A549 (cell line): ENCODE results near the gene ANAPC13. TPM values are rescaled to one million over a fixed set of nuclear protein-coding genes. Genes with fewer than 3 reads are reported as not detected.

Experiments used
- ATAC-seq, 2 experiments: fragments of 200-7000 bp in 1 of 2; fragments of >200 bp in 1 of 2; cut with Nextera tagmentation in 1 of 2; cut with Tn5 transposase in 1 of 2; 3 replicates each; pipeline versions ENCODE4 v1.8.0 to v1.9.1; 2018 to 2020; ENCODE audit warnings: mild to moderate bottlenecking in 1 of 2, moderate library complexity in 1 of 2
- CTCF ChIA-PET: fragments of 300-600 bp; sonication (Branson Sonifier 250); formaldehyde crosslinking; extraction: SDS; loops from one replicate; lab custom pipeline; 2021; ENCODE audit warnings: antibody characterized with exemption, inconsistent platforms; lab: Yijun Ruan, JAX
- POLR2A ChIA-PET: fragments of 350-600 bp; formaldehyde crosslinking; extraction: SDS; loops from one replicate; lab custom pipeline; 2021; ENCODE audit warnings: antibody characterized with exemption, inconsistent platforms; lab: Yijun Ruan, JAX
- DNase-seq, 2 experiments: peaks; one replicate each; pipeline versions ENCODE4 v3.0.0 to v3.0.0-alpha.2; 2011 to 2016; ENCODE audit warnings: low read depth in 1 of 2, low spot score in 1 of 2
- FAIRE-seq: peaks from 2 replicates; lab custom pipeline; 2011; peaks lifted over from hg19 to GRCh38; lab: Jason Lieb, UNC
- H3K27ac ChIP-seq, 2 experiments: fragments of >200 bp; sonication (Bioruptor Twin); formaldehyde crosslinking; 3 replicates each; pipeline ENCODE4 v1.5.1; 2016 to 2017
- H3K4me1 ChIP-seq: fragments of >200 bp; sonication (Bioruptor Twin); formaldehyde crosslinking; 3 replicates; pipeline ENCODE4 v1.6.1; 2016
- H3K4me2 ChIP-seq: fragments of >200 bp; sonication (Bioruptor Twin); formaldehyde crosslinking; 3 replicates; pipeline ENCODE4 v1.6.1; 2016
- H3K4me3 ChIP-seq: fragments of >200 bp; sonication (Bioruptor Twin); formaldehyde crosslinking; 3 replicates; pipeline ENCODE4 v1.5.1; 2016
- H3K9me3 ChIP-seq: fragments of >200 bp; sonication (Bioruptor Twin); formaldehyde crosslinking; 3 replicates; pipeline ENCODE4 v1.6.1; 2016
- ATOH8 ChIP-seq: fragments of 250-450 bp; sonication (Bioruptor Pico); IDR thresholded peaks from 2 replicates; pipeline ENCODE4 v1.5.0; 2020; ENCODE audit warnings: low read depth, mild to moderate bottlenecking, moderate library complexity
- CBX2 ChIP-seq: fragments of 200-600 bp; sonication (generic); IDR thresholded peaks from 2 replicates; pipeline ENCODE4 v1.6.1; 2016; ENCODE audit warnings: low read depth, mild to moderate bottlenecking, borderline replicate concordance
- CHD2 ChIP-seq: fragments of 150-350 bp; IDR thresholded peaks from 2 replicates; pipeline ENCODE4 v1.6.1; 2014; ENCODE audit warnings: low read length; ENCODE audit not compliant: partially characterized antibody
- EHF ChIP-seq: fragments of 250-450 bp; sonication (Bioruptor Pico); IDR thresholded peaks from 2 replicates; pipeline ENCODE4 v1.5.0; 2020; ENCODE audit warnings: mild to moderate bottlenecking
- EHMT2 ChIP-seq: fragments of 200-600 bp; sonication (generic); IDR thresholded peaks from 2 replicates; pipeline ENCODE4 v1.6.1; 2016; ENCODE audit warnings: antibody characterized with exemption, low read depth, mild to moderate bottlenecking, moderate library complexity
- ESRRA ChIP-seq: fragments of 150-350 bp; IDR thresholded peaks from 2 replicates; pipeline ENCODE4 v1.6.1; 2014; ENCODE audit warnings: mild to moderate bottlenecking, low read length, borderline replicate concordance
- FOSB ChIP-seq: fragments of 250-450 bp; sonication (Bioruptor Pico); IDR thresholded peaks from 2 replicates; pipeline ENCODE4 v1.5.0; 2020; ENCODE audit warnings: mild to moderate bottlenecking, moderate library complexity
- FOSL2 ChIP-seq, 2 experiments: fragments of 450-650 bp in 1 of 2; fragments of >200 bp in 1 of 2; sonication (Bioruptor Twin) in 1 of 2; formaldehyde crosslinking; IDR thresholded peaks; 2 replicates each; pipeline versions ENCODE4 v1.5.0 to v1.6.1; 2016 to 2020; ENCODE audit warnings: mild to moderate bottlenecking in 1 of 2, moderate library complexity in 1 of 2
- FOXS1 ChIP-seq: fragments of 250-450 bp; sonication (Bioruptor Pico); IDR thresholded peaks from 2 replicates; pipeline ENCODE4 v1.5.0; 2020; ENCODE audit warnings: mild to moderate bottlenecking, moderate library complexity
- GATA3 ChIP-seq: IDR thresholded peaks from 2 replicates; pipeline ENCODE4 v1.6.1; 2012; ENCODE audit warnings: borderline replicate concordance
- HES2 ChIP-seq: fragments of >200 bp; sonication (Bioruptor Twin); formaldehyde crosslinking; IDR thresholded peaks from 2 replicates; pipeline ENCODE4 v1.6.1; 2016
- HMGXB4 ChIP-seq: fragments of 250-450 bp; sonication (Bioruptor Pico); IDR thresholded peaks from 2 replicates; pipeline ENCODE4 v1.5.0; 2021; ENCODE audit warnings: mild to moderate bottlenecking, moderate library complexity, borderline replicate concordance
- HOXB13 ChIP-seq: fragments of 250-450 bp; sonication (Bioruptor Pico); IDR thresholded peaks from 2 replicates; pipeline ENCODE4 v1.5.0; 2020; ENCODE audit warnings: low read depth, mild to moderate bottlenecking, moderate library complexity
- HOXB5 ChIP-seq: fragments of 250-450 bp; sonication (Bioruptor Pico); IDR thresholded peaks from 2 replicates; pipeline ENCODE4 v1.5.0; 2020; ENCODE audit warnings: mild to moderate bottlenecking, moderate library complexity
- JUNB ChIP-seq: fragments of >200 bp; sonication (Bioruptor Twin); formaldehyde crosslinking; IDR thresholded peaks from 2 replicates; pipeline ENCODE4 v1.6.1; 2016
- MAFK ChIP-seq: fragments of 450-650 bp; IDR thresholded peaks from 2 replicates; pipeline ENCODE4 v1.6.1; 2014; ENCODE audit not compliant: partially characterized antibody
- MAZ ChIP-seq: fragments of 150-350 bp; IDR thresholded peaks from 2 replicates; pipeline ENCODE4 v1.6.1; 2014; ENCODE audit warnings: antibody characterized with exemption, low read depth, low read length, borderline replicate concordance
- NPAS2 ChIP-seq: fragments of 250-450 bp; sonication (Bioruptor Pico); IDR thresholded peaks from 2 replicates; pipeline ENCODE4 v1.8.0; 2022; ENCODE audit warnings: mild to moderate bottlenecking, moderate library complexity, borderline replicate concordance
- RARB ChIP-seq: fragments of 250-450 bp; sonication (Bioruptor Pico); IDR thresholded peaks from 2 replicates; pipeline ENCODE4 v1.8.0; 2021; ENCODE audit warnings: mild to moderate bottlenecking, moderate library complexity
- REST ChIP-seq: fragments of 200-600 bp; sonication (generic); IDR thresholded peaks from 2 replicates; pipeline ENCODE4 v1.6.1; 2016; ENCODE audit warnings: antibody characterized with exemption, mild to moderate bottlenecking, moderate library complexity
- SMC3 ChIP-seq: fragments of >200 bp; sonication (Bioruptor Twin); formaldehyde crosslinking; IDR thresholded peaks from 3 replicates; pipeline ENCODE4 v1.6.1; 2018; ENCODE audit warnings: inconsistent platforms
- WGBS: methylation state at CpG from one replicate; pipeline ENCODE4 v1.1.6; 2017; ENCODE audit errors: missing lambda C conversion rate; 5-methylcytosine and 5-hydroxymethylcytosine counted together
- polyA plus RNA-seq, 4 experiments: library from polyadenylated mRNA; depleted of rRNA in 3 of 4; stranded (reverse); fragments of >200 nt; fragmentation: RNase III in 1 of 4; extraction: RNeasy Plus Mini Kit Qiagen cat#74134 plus additional on column Dnase treatment in 1 of 4; gene quantifications; 2 replicates in 3 of 4; 3 replicates in 1 of 4; pipeline ENCODE4 v1.2.3, GENCODE V29; 2011 to 2017

The ANAPC13 gene
- polyA plus RNA-seq, 2 of the 4 experiments (the other 2 are of a cell fraction) = 51.2 to 109 TPM

- no peak for TF ChIP-seq FOSB (CRISPR knock-in tag)
- no peak for TF ChIP-seq ATOH8 (CRISPR knock-in tag)
- TF ChIP-seq CHD2 = no peak
- no peak for TF ChIP-seq HES2
- TF ChIP-seq JUNB = no peak
- no peak for TF ChIP-seq NPAS2
- TF ChIP-seq CBX2 = no peak
- no peak for TF ChIP-seq MAZ
- no peak for TF ChIP-seq SMC3
- no peak for TF ChIP-seq HOXB5 (CRISPR knock-in tag)
- no peak for TF ChIP-seq FOSL2 (IDR thresholded peaks at IDR 0.05)
- TF ChIP-seq FOSL2 (CRISPR knock-in tag; IDR thresholded peaks at IDR 0.05) = no peak
- TF ChIP-seq, all 56 proteins: peak for 0
Observed at GRCh38 chr3:134495980-134496379, 10.2 kb upstream of the ANAPC13 start (continued).

- FAIRE-seq (no peak), DNase-seq (no peak), ATAC-seq (no peak)
- POLR2A ChIA-PET = no interaction called here
- TF ChIP-seq EHF (CRISPR knock-in tag) (no peak), HES2 (no peak), HOXB13 (CRISPR knock-in tag) (no peak), EHMT2 (no peak), HMGXB4 (no peak), ESRRA (no peak), MAFK (no peak), RARB (CRISPR knock-in tag) (no peak), FOXS1 (no peak), GATA3 (no peak), REST (no peak)
- Histone ChIP-seq H3K4me1 (no peaks in the 10 kb centered on the region), H3K27ac (no peak overlapping the region), H3K9me3 (no peaks in the 10 kb centered on the region), H3K4me3 (no peak overlapping the region), H3K4me2 (no peak overlapping the region)
- CTCF ChIA-PET = interaction anchor here (1.2 to 1.4 kb wide), 2 partner anchors 187 to 283 kb away, joined by 3 to 4 read pairs; no protein-coding TSS in a partner anchor
- 72% methylated on average over 5 of the region's 5 CpGs for WGBS
Observed at GRCh38 chr3:134494495-134494894, 8.7 kb upstream of the ANAPC13 start.
